BJ (cell line): ENCODE data around the gene ACVR1B. TPM values are rescaled to one million over a fixed set of nuclear protein-coding genes. Genes with fewer than 3 reads are reported as not detected.

Experiments used
- CTCF ChIA-PET: fragments of 350-600 bp; formaldehyde crosslinking; extraction: SDS; loops from one replicate; lab custom pipeline; 2021; ENCODE audit warnings: antibody characterized with exemption, inconsistent platforms; lab: Yijun Ruan, JAX
- POLR2A ChIA-PET: fragments of 300-600 bp; sonication (Branson Sonifier 250); formaldehyde crosslinking; extraction: SDS; loops from one replicate; lab custom pipeline; 2021; ENCODE audit warnings: antibody characterized with exemption; lab: Charles Lee
- DNase-seq: peaks from one replicate; pipeline ENCODE4 v3.0.0-alpha.2; 2011; ENCODE audit warnings: low read depth
- H3K27me3 ChIP-seq: 2 replicates; pipeline ENCODE4 v1.6.0; 2011; ENCODE audit warnings: low read length; ENCODE audit not compliant: control insufficient read depth, insufficient read depth
- H3K36me3 ChIP-seq: 2 replicates; pipeline ENCODE4 v1.5.1; 2011; ENCODE audit warnings: low read length; ENCODE audit not compliant: control insufficient read depth, insufficient read depth
- H3K4me3 ChIP-seq: 2 replicates; pipeline ENCODE4 v1.5.1; 2011; ENCODE audit warnings: low read depth, mild to moderate bottlenecking, control low read depth, low read length
- polyA plus RNA-seq: library from polyadenylated mRNA; depleted of rRNA; stranded (reverse); fragments of >200 nt; gene quantifications from 2 replicates; pipeline ENCODE4 v1.2.3, GENCODE V29; 2011
- TF ChIP-seq, protein P1 (sequence below): IDR thresholded peaks from 2 replicates; pipeline ENCODE4 v1.5.1; 2011; ENCODE audit warnings: low read depth, mild to moderate bottlenecking, control low read depth, inconsistent platforms, low read length, moderate library complexity; ENCODE audit not compliant: insufficient read depth

Gene ACVR1B
- polyA plus RNA-seq, 1 experiment, result 12.9 TPM

DNA sequence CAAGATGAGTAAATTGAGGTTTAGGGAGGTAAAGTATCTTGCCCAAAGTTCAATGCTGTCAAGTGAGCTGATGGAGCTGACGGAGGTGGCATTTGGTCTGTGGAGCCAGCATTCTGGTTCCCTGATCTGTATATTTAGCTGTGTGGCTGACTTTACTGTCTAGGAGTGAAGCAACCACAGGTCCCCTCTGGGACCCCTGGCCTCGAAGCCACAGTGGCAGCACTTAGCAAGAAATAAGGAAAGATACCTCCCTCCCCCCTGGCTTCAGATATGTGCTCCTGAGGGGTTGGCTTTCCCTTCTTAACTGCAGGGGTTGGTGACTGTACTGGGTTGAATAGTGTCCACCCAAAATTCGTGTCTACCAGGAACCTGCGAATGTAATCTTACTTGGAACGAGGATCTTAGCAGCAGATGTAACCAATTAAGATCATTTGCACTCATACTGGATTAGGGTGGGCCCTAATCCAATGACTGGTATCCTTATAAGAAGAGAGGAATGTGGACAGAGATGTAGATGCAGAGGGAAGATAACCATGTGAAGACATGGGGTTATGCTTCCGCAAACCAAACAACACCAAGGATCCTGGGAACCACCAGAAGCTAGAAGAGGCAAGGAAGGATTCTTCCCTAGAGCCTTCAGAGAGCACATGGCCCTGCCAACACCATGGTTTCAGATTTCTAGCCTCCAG is 2.0 kb upstream of the ACVR1B start:
- H3K27me3 ChIP-seq, result peaks cover 12% of the 10 kb centered on the region
- TF ChIP-seq, protein P1, sequence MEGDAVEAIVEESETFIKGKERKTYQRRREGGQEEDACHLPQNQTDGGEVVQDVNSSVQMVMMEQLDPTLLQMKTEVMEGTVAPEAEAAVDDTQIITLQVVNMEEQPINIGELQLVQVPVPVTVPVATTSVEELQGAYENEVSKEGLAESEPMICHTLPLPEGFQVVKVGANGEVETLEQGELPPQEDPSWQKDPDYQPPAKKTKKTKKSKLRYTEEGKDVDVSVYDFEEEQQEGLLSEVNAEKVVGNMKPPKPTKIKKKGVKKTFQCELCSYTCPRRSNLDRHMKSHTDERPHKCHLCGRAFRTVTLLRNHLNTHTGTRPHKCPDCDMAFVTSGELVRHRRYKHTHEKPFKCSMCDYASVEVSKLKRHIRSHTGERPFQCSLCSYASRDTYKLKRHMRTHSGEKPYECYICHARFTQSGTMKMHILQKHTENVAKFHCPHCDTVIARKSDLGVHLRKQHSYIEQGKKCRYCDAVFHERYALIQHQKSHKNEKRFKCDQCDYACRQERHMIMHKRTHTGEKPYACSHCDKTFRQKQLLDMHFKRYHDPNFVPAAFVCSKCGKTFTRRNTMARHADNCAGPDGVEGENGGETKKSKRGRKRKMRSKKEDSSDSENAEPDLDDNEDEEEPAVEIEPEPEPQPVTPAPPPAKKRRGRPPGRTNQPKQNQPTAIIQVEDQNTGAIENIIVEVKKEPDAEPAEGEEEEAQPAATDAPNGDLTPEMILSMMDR, result no peak
- no peak overlapping the region for H3K4me3 ChIP-seq
- ChIA-PET CTCF (interaction anchor here (0.6 to 6.5 kb wide), 7 partner anchors 10 to 54 kb away, joined by 3 to 31 read pairs (median 7); no protein-coding TSS in a partner anchor), POLR2A (no interaction called here)
- DNase-seq, result no peak
- no peaks in the 10 kb centered on the region; the same call in 1 of the 2 replicates for H3K36me3 ChIP-seq

GRCh38 chr12:51950682-51951198 is 759 bp upstream of the ACVR1B start:
- no peak for DNase-seq
- TF ChIP-seq, protein P1, result no peak
- Histone ChIP-seq H3K4me3 (peak overlapping the region; percentile 43), H3K36me3 (no peaks in the 10 kb centered on the region; the same call in 1 of the 2 replicates), H3K27me3 (peaks cover 12% of the 10 kb centered on the region)
- ChIA-PET POLR2A (no interaction called here), CTCF (interaction anchor here (0.5 to 6.5 kb wide), 6 partner anchors 9 to 56 kb away, joined by 3 to 31 read pairs (median 8); no protein-coding TSS in a partner anchor)

DNA sequence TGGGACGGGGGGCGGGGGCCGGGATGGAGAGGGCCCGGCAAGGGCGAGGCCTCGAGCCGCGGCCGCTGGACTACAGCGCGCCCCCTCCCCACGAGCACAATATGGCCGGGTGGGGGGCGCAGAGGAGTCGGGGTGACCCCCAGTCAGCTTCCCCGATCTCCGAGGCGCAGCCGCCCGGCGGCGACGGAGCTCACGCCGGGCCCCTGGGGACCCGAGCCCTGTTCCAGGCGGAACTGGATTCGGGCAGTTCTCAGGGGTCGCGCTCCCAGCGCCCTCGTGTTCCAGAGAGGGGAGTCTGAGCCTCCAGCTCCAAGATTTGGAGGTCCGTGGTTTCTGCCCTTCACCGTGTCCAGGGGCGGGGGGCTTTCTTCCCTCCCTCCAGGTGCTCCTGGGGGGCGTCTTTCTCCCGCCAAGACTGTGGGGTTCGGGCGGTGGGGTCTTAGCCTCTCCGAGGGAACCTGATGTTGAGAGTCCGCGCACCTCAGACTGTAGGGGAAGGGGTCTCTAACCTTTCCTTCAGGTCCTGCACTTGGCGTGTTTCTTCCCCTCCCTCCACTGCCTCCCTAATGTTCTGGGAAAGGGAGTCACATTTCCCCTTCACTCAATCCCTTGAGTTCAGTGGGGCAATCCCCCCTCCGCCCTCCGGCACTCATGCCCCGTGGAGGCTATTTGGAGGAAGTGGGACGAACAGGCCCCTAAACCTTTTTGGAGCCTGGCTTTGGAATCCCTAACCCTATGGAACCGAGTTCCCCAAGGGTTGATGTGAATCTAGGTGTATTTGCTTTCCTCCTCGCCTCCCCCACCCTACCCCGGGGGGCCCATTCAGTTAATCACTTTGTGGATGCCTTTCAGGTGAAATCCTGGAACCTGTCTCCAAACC is 584 bp downstream of the ACVR1B start:
- DNase-seq, result no peak
- no peaks in the 10 kb centered on the region; the same call in 1 of the 2 replicates for H3K36me3 ChIP-seq
- peaks cover 12% of the 10 kb centered on the region for H3K27me3 ChIP-seq
- CTCF ChIA-PET, result interaction anchor here (6.5 kb wide), 1 partner anchor 28 kb away, joined by 31 read pairs; no protein-coding TSS in a partner anchor
- TF ChIP-seq, protein P1, result no peak
- POLR2A ChIA-PET, result no interaction called here
- H3K4me3 ChIP-seq, result peak overlapping the region; percentile 86

GRCh38 chr12:51953089-51953488 is 1.6 kb downstream of the ACVR1B start:
- TF ChIP-seq, protein P1, result no peak
- Histone ChIP-seq H3K27me3 (peaks cover 6% of the 10 kb centered on the region; the same call in 1 of the 2 replicates), H3K4me3 (peak overlapping the region; percentile 86; the same call in 1 of the 2 replicates), H3K36me3 (no peaks in the 10 kb centered on the region; the same call in 1 of the 2 replicates)
- ChIA-PET CTCF (no interaction called here), POLR2A (no interaction called here)
- no peak for DNase-seq
